Immature natural killer cell (primary cell): ENCODE measurements around the gene SPATS2L. TPM values are rescaled to one million over a fixed set of nuclear protein-coding genes. Genes with fewer than 3 reads are reported as not detected.

ENCODE experiments used
- DNase-seq, 3 donors: peaks; one replicate each; pipeline ENCODE4 v3.0.0; 2022; ENCODE audit warnings: mixed read lengths in 1 of 3
- H3K27ac Mint-ChIP-seq, 6 donors: one replicate each; pipeline ENCODE4 v1.8.0; 2020; ENCODE audit warnings: mixed read lengths in 6 of 6, mild to moderate bottlenecking in 5 of 6, inconsistent platforms in 4 of 6, moderate library complexity in 3 of 6
- H3K27me3 Mint-ChIP-seq, 3 donors: one replicate each; pipeline ENCODE4 v1.8.0; 2020 to 2021; ENCODE audit warnings: low read depth in 3 of 3, mild to moderate bottlenecking in 3 of 3, mixed read lengths in 3 of 3, moderate library complexity in 3 of 3, inconsistent platforms in 1 of 3
- H3K36me3 Mint-ChIP-seq, 3 donors: one replicate each; pipeline ENCODE4 v1.8.0; 2020; ENCODE audit warnings: mixed read lengths in 3 of 3, inconsistent platforms in 2 of 3, mild to moderate bottlenecking in 2 of 3
- H3K4me1 Mint-ChIP-seq, 2 donors: one replicate each; pipeline ENCODE4 v1.8.0; 2020; ENCODE audit warnings: inconsistent platforms in 2 of 2, mild to moderate bottlenecking in 2 of 2, mixed read lengths in 2 of 2, moderate library complexity in 1 of 2
- H3K4me3 Mint-ChIP-seq, 5 donors: one replicate each; pipeline ENCODE4 v1.8.0; 2020; ENCODE audit warnings: mild to moderate bottlenecking in 5 of 5, mixed read lengths in 5 of 5, inconsistent platforms in 3 of 5, moderate library complexity in 3 of 5
- H3K9me3 Mint-ChIP-seq, 6 donors: one replicate each; pipeline ENCODE4 v1.8.0; 2020; ENCODE audit warnings: mild to moderate bottlenecking in 6 of 6, mixed read lengths in 6 of 6, inconsistent platforms in 4 of 6, moderate library complexity in 3 of 6
- polyA plus RNA-seq, 3 donors: library from polyadenylated mRNA; unstranded; fragments of 300-500 nt; fragmentation: Illumina TruSeq; gene quantifications; one replicate each; pipeline ENCODE4 v1.2.3, GENCODE V29; 2021

SPATS2L gene
- polyA plus RNA-seq, 3 donors from 2014 or later = 3.4 to 3.9 TPM; not detected in 1

DNA sequence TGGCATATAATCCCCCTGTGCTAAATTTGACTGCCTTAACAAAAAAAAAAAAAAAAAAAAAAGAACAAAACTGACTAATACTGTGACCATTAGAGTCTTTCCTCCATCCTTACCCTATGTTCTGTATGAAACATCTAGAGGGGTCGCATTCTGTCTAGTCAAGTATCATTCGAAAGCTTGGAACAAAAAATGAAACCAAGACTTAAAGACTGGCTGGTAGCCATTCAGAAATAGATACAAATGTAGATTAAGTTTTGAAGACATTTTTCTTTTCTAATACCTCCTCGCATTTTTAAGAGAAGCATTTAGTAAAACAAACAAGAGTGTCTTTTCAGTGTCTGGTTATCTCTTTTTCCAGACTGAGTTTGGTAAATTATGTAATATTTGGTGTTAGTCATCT, 66.7 kb downstream of the SPATS2L start:
- Mint-ChIP-seq H3K36me3 (no peaks in the 10 kb centered on the region), H3K4me3 (peak overlapping the region; percentile 16 to 95 (median 81)), H3K27me3 (peaks cover 0 to 3% (median 0%) of the 10 kb centered on the region in 3 donors), H3K9me3 (no peaks in the 10 kb centered on the region), H3K27ac (peak overlapping the region in 5 of 6 donors; percentile 30 to 44 (median 36)), H3K4me1 (peaks cover 23 to 42% of the 10 kb centered on the region in 2 donors)
- DNase-seq = peak in 1 of 3 donors; percentile 7

DNA sequence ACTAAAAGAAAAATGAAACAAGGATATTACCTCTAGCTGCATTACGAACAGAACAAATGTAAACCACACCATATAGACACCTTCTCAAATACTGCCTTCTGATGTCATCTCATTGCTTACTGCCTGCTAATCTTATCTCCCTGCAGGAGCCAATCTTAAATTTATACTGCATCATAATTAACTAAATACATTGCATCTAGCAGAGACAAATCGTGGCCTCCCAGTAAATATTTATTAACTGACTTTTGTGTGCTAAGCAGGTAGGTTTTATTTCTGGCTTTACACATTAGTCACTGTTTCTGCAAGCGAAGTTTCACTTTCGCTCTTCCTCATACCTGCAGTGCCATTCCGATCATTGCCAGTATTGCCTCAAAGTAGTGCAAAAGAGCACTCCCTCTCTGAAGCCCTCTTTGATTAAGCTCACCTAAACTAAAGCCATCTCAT, 67.5 kb downstream of the SPATS2L start:
- Mint-ChIP-seq H3K4me3 (peak overlapping the region; percentile 81 to 95 (median 88)), H3K27me3 (peaks cover 0 to 3% (median 0%) of the 10 kb centered on the region in 3 donors), H3K27ac (peak overlapping the region; percentile 44 to 90 (median 87)), H3K36me3 (no peaks in the 10 kb centered on the region), H3K4me1 (peaks cover 23 to 42% of the 10 kb centered on the region in 2 donors), H3K9me3 (no peaks in the 10 kb centered on the region)
- DNase-seq = peak; percentile 30 to 48 (median 46)

DNA sequence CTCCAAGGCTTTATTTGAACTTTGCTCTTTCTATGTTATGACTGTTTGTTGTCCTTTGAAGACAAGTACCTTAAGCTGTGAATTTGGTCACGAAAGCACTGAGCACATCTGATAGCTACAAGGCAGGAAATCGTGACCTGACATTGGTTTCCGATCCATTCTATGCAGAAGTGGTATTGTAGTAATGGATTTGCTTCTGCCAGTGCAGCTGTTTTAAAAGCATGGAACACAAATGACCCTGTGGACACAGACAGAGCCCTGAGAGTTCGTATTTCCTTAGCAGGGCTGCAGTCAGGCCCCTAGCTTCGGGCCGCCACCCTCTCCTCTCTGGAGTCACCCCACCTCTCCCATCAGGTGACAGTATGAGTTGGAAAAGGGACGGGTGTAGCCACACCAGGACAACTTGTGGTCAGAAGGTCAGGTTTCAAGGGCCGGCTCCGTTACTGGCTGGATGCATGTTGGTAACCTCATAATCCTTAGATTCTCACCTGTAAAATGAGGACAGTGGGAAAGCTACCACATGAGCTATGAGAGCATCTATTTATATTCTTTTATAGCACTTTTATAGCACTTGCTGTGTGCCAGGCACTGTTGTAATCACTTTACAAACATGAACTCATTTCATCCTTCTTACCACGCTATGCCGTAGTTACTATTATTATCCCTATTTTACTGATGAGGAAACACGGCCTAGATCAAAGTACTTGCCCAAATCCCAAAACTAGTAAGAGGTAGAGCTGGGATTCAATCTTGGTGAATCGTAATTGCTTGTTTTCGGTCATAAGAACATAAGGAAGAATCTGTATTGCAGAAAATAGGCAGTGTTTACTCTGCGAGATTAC, 70.2 kb downstream of the SPATS2L start:
- no peaks in the 10 kb centered on the region for H3K36me3 Mint-ChIP-seq
- DNase-seq = no peak
- H3K4me1 Mint-ChIP-seq = peaks cover 23 to 42% of the 10 kb centered on the region in 2 donors
- no peaks in the 10 kb centered on the region for H3K9me3 Mint-ChIP-seq
- H3K27ac Mint-ChIP-seq = peak overlapping the region in 4 of 6 donors; percentile 34 to 61 (median 38)
- no peaks in the 10 kb centered on the region for H3K27me3 Mint-ChIP-seq
- peak overlapping the region in 1 of 5 donors; percentile 4 for H3K4me3 Mint-ChIP-seq

DNA sequence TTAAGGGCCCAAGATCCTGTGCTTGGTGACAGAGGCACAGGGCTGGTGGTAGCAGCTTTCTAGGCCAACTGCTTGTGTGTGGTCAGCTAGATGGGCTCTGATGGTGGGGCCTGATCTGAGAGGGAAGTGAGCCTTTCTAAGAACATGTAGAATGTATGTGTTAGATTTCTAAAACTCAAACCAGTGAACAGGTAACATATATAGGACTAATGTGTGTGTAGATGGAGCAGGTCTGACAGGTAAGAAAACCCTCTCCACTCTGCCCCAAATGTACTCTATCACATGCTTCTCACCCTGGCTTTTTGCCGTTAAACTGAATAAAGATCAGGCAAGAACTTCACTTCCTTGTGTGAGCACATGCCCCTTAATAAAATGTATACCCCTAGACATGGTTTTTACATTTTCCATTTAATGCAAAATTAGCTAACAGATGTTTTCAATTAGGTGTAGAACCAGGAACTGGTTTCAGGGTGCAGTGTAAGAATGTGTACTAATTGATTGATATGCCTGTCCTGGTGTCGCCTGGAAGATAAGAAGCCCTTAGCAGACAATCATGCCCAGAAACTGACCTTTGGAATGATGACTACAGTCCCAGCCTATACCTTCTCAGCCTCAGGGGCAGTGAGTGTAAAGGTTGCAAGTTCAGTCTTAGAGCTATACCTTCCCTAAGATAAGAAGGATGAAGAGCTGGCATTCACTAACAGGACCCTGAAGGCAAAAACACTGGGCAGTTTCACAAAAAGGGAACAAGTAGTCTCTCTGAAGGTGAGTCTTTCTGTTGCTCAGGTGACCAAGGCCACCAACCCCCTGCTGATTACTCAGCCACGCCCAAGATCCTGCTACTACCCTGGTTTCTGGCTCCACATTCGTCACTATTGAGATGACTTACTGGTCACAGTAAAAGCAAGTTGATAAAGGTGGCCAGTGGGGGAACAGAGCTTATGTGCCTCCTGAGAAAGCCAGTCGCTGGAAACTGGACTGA, 71.2 kb downstream of the SPATS2L start:
- Mint-ChIP-seq H3K9me3 (no peaks in the 10 kb centered on the region), H3K4me3 (no peak overlapping the region), H3K27me3 (no peaks in the 10 kb centered on the region), H3K27ac (peak overlapping the region in 4 of 6 donors; percentile 22 to 61 (median 36)), H3K36me3 (no peaks in the 10 kb centered on the region), H3K4me1 (peaks cover 23 to 42% of the 10 kb centered on the region in 2 donors)
- DNase-seq = no peak

DNA sequence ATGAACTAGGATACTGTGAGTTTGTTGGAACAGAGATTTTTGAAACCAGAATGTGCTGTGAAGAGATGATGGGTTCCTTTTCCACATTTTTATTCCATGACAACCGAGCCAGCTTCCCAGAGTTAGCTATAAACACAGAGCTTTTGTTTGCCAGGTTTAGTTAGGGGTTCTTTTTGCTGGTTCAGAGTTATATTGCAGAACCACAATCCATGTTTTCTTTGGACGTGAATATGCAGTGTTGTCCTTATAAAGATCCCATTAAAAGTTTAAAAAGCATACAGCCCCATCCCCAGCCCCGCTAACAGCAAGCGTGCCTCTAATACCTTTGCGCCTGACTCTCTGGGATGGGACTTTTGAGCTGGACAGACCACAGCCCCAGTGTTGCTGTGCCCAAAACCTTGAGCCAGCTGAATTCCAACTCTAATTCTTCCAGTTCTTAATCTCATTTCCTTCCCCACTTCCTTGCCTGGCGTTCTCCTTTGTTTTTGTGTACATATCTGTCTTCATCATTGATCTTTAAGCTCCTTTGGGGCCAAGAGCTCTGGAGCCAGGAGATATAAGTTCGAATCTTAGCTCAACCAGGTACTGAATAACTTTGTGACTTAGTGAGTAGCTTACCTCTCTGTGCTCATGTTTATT, 72.3 kb downstream of the SPATS2L start:
- no peak for DNase-seq
- Mint-ChIP-seq H3K27me3 (no peaks in the 10 kb centered on the region), H3K4me3 (no peak overlapping the region), H3K36me3 (no peaks in the 10 kb centered on the region), H3K27ac (peak overlapping the region in 1 of 6 donors; percentile 7), H3K9me3 (no peaks in the 10 kb centered on the region), H3K4me1 (peaks cover 23 to 40% of the 10 kb centered on the region in 2 donors)

DNA sequence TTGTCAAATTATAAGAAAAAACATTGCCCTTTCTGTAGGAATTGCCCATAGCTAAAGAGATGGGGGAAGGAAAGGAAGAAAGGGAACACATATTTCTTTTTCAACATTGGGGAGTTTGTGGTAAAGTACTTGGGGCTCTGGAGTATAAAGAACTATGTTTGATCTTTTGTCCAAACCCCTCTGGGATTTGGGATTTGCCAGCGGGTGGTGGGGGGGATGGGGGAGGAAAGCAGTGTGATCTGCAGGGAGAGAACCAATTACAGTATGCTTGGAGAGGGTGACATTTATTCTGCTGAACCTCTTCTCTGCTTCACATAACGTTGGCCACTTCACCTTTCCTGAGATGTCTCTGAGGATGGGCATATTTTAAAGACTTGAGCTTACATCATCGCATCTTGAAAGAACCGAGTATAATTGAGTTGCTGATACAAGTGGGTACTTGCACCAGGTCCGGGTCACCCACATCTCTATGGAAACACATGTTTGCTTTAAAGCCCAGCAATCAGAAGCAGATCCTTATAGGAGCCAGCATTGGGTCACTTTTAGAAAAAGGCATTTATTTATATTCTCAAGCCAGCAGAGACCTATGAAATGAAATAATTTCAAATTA, 73.1 kb downstream of the SPATS2L start:
- Mint-ChIP-seq H3K36me3 (no peaks in the 10 kb centered on the region), H3K9me3 (no peaks in the 10 kb centered on the region), H3K4me3 (no peak overlapping the region), H3K27ac (no peak overlapping the region), H3K4me1 (peaks cover 16 to 35% of the 10 kb centered on the region in 2 donors), H3K27me3 (no peaks in the 10 kb centered on the region)
- DNase-seq = no peak

DNA sequence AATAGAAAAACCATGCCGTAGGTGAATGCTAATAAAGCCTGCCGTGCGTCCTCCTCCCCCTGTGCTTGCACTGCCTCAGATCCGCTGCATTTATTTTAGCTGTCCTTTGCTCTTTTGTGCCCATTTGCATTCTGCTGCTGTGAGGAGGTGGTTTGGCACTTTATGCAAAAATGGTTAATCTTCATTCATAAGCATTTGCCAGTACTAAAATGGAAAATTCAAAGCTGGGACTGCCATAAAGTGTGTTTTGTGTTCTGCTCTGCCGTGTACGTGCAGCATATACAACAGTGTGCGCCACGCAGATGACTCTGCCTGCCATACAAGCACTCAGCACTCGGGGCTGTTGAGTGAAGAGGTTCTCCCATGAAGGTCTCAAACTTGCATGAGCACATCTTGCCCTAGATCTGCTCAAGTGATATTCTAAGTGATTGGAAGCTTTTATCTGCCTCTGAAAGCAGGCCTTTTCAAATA, 73.6 kb downstream of the SPATS2L start:
- H3K27ac Mint-ChIP-seq = peak overlapping the region in 1 of 6 donors; percentile 42
- H3K36me3 Mint-ChIP-seq = no peaks in the 10 kb centered on the region
- no peaks in the 10 kb centered on the region for H3K27me3 Mint-ChIP-seq
- no peak overlapping the region for H3K4me3 Mint-ChIP-seq
- H3K9me3 Mint-ChIP-seq = no peaks in the 10 kb centered on the region
- DNase-seq = no peak
- peaks cover 16 to 29% of the 10 kb centered on the region in 2 donors for H3K4me1 Mint-ChIP-seq

DNA sequence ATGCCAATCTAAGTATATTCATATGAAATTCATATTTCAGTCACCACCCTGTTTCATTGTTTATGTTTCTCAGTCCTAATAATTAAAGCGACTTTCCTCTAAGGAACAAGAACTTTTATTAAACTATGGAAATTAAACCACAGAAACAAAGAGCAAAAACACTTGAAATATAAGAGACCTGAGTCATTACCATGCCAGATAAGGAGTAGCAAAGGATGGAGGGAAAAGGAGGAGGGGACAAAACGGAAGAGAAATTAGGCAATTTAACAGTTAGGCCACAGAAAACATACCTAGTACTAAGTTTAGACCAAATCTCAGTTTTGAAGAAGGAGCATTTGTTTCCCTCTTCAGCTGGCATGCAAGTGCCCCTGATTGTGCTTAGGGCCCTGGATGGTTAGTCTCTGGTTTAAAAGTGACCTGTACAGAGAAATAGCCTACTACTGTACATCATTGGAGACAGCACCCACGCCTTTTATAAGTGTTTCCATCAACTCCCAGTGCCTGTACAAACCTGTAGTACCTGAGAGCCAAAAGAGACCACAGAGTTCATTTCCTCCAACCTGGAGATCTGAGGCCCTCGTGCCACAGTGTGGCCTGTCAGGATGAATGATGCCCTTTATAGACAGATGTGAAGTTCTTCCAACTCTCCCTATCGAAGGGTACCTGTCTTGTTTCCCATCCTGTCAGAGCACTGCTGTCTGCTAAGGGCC, 74.5 kb downstream of the SPATS2L start:
- Mint-ChIP-seq H3K27me3 (no peaks in the 10 kb centered on the region), H3K36me3 (no peaks in the 10 kb centered on the region), H3K27ac (peak overlapping the region in 1 of 6 donors; percentile 7), H3K9me3 (no peaks in the 10 kb centered on the region), H3K4me3 (no peak overlapping the region), H3K4me1 (peaks cover 14 to 21% of the 10 kb centered on the region in 2 donors)
- DNase-seq = no peak

DNA sequence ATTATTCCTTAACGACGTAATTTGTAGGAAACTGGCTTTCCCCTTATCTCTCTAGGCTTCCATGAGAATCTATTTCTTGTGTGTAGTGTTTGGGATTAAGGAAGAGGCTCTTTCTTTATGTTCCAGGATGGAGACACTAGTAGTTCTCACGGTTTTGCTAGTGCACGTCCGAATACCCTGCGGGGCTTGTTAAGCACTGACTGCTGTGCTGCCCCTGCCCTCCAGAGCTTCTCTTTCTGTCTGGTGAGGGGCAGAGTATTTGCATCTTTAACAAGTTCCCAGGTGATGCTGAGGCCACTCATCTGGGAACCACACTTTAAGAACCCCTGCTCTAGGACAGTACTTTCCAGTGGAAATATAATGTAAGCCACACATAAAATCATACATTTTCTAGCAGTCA, 76.4 kb downstream of the SPATS2L start:
- no peak overlapping the region for H3K4me3 Mint-ChIP-seq
- H3K9me3 Mint-ChIP-seq = no peaks in the 10 kb centered on the region
- peaks cover 0 to 4% (median 0%) of the 10 kb centered on the region in 3 donors for H3K36me3 Mint-ChIP-seq
- no peak for DNase-seq
- no peak overlapping the region for H3K27ac Mint-ChIP-seq
- H3K4me1 Mint-ChIP-seq = peaks cover 7 to 9% of the 10 kb centered on the region in 2 donors
- H3K27me3 Mint-ChIP-seq = no peaks in the 10 kb centered on the region

DNA sequence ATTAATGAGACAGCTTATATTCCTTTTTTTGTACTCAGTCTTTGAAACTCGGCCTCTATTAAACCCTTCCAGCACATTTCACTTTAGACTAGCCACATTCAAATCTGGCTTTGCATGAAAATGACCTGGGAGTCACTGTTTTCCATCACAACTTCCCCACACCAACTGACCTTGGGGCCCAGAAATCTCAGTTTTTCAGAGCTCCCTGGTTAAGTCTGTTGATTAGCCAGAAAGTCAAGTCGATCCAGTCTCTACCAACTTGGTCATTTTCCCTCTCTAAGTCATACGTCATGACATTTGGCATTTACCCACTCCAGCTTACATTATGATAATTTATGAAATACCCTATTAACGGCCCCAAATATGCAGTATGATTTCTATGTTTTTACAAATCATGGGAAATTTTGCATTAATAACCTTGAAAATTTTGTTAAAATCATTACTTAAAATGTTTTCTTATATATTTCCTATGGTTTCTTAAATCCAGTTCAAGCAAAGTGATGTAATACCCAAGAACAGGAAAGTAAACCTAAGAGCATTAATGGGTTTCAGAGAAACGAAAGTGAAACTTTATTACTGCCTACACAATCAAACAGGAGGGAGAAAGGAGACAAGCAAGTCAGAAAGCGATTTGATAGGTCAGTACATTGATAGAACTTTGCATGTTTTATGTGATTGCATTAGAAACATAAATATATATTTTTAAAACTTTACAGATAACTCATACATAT, 77.1 kb downstream of the SPATS2L start:
- H3K27ac Mint-ChIP-seq = peak overlapping the region; percentile 0 to 77 (median 38)
- DNase-seq = peak; percentile 26 to 50 (median 44)

DNA sequence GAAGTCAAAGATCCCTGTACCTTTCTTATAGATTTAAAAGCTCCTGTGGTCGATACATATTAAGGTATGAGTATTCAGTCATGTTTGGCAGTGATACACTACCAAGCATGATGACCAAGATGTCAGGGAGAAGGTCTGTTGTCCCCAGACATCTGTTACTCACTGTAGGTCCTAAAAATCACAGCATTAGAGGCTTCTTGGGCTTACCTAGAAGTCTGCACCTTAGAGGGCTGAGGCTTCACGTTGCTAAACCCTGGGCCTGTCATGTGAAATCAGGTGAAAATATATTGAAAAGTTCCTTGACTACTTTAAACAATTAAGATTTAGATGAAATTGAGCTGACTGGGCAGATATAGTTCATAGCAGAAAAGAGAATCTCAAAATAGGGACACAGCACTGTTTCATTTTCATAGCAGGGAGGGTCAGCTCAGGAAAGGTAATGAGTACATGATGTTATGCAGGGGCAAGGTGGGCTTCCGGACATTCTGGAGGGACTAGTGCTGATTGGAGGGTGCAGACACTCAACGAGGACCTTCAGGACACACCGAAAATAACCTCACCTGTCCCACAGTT, 78.7 kb downstream of the SPATS2L start:
- H3K36me3 Mint-ChIP-seq = peaks cover 0 to 14% (median 2%) of the 10 kb centered on the region in 3 donors
- peak overlapping the region in 1 of 6 donors; percentile 16 for H3K27ac Mint-ChIP-seq
- DNase-seq = no peak
- peaks cover 7 to 9% of the 10 kb centered on the region in 2 donors for H3K4me1 Mint-ChIP-seq
- H3K4me3 Mint-ChIP-seq = peak overlapping the region in 2 of 5 donors; percentile 24 to 30
- peaks cover 0 to under 1% (median 0%) of the 10 kb centered on the region in 3 donors for H3K27me3 Mint-ChIP-seq
- no peaks in the 10 kb centered on the region for H3K9me3 Mint-ChIP-seq

More for the DNA sequence above, 77.1 kb downstream of the SPATS2L start:
- Mint-ChIP-seq H3K4me1 (peaks cover 7 to 9% of the 10 kb centered on the region in 2 donors), H3K9me3 (no peaks in the 10 kb centered on the region), H3K36me3 (peaks cover 0 to 4% (median 0%) of the 10 kb centered on the region in 3 donors), H3K4me3 (peak overlapping the region; percentile 56 to 73 (median 65)), H3K27me3 (no peaks in the 10 kb centered on the region)
